ENCODE measurements around the gene OLFML2A.

DNA sequence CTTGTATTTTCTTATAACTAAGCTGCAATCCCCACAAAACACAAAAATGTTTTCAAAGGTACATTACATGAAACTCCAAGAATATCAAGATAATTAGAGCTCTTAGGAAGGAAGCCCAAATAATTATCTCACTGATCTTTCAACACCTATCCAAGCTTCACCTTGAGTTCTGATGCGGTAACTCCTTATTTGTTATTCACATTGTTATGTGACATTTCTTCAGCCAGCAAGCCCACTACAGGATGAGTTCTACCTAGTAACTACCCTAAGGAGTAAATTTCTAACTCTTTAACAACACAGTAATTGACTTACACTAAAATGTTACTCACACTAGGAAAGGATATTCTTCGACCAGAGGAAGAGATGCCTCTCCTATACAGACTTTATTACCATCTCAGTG lies 15.7 kb upstream of the OLFML2A start:
- TF ChIP-seq CTCF (IDR thresholded peaks at IDR 0.05) = no peak
- TF ChIP-seq POLR2A (IDR thresholded peaks at IDR 0.05) = no peak

Measured in lower leg skin (tissue), 3 donors.